Adrenal gland (tissue), 12 donors: ENCODE measurements around the gene BTN1A1. TPM values are rescaled to one million over a fixed set of nuclear protein-coding genes. Genes with fewer than 3 reads are reported as not detected.

Source experiments
- DNase-seq, 7 donors: peaks; one replicate each; pipeline ENCODE4 v3.0.0-alpha.2; 2019 to 2020
- H3K27ac ChIP-seq, 5 donors: fragments of 200-600 bp; sonication (generic) in 4 of 5; 1 replicate in 3 of 5; 2 replicates in 2 of 5; pipeline versions ENCODE4 v1.5.1 to v1.8.0; 2016 to 2020; ENCODE audit warnings: mild to moderate bottlenecking in 1 of 5
- H3K27me3 ChIP-seq: fragments of 200-600 bp; 2 replicates; pipeline ENCODE4 v1.8.0; 2021
- H3K36me3 ChIP-seq, 2 donors: fragments of 200-600 bp; replicated peaks in 1 of 2; 1 replicate in 1 of 2; 2 replicates in 1 of 2; pipeline versions ENCODE4 v1.5.1 to v1.8.0; 2018 to 2022
- H3K4me1 ChIP-seq, 2 donors: fragments of 200-600 bp; replicated peaks in 1 of 2; 1 replicate in 1 of 2; 2 replicates in 1 of 2; pipeline versions ENCODE4 v1.5.1 to v1.8.0; 2018 to 2021
- H3K4me3 ChIP-seq, 4 donors: fragments of 200-600 bp; sonication (generic) in 3 of 4; one replicate each; pipeline ENCODE4 v1.5.1; 2016 to 2018
- H3K9me3 ChIP-seq, 3 donors: fragments of 200-600 bp; sonication (generic) in 1 of 3; replicated peaks in 1 of 3; 1 replicate in 2 of 3; 2 replicates in 1 of 3; pipeline versions ENCODE4 v1.5.1 to v1.8.0; 2016 to 2021
- POLR2A ChIP-seq, 2 donors: fragments of 450-650 bp; IDR thresholded peaks; one replicate each; pipeline ENCODE4 v1.6.1; 2017; ENCODE audit warnings: antibody characterized with exemption in 2 of 2, mild to moderate bottlenecking in 2 of 2, moderate library complexity in 1 of 2
- WGBS, 4 donors: extraction: QIAGEN DNeasy Blood & Tissue Kit in 2 of 4; methylation state at CpG; one replicate each; pipeline versions ENCODE4 v1.1.5 to v1.1.7; 2013 to 2017; 5-methylcytosine and 5-hydroxymethylcytosine counted together
- intact Hi-C, 2 donors: fragments of 100-400 bp; cut with DNase I; formaldehyde crosslinking; loops; one replicate each; pipeline versions ENCODE4 v1.14.1 to v1.15.0; 2022 to 2023
- polyA plus RNA-seq, 3 donors: library from polyadenylated mRNA; stranded (reverse); fragments of 200-250 nt in 2 of 3; fragments of 350-450 nt in 1 of 3; fragmentation: Illumina TruSeq in 1 of 3; extraction: RNeasy Lipid Tissue Mini Kit (QIAGEN cat#74804) in 1 of 3; gene quantifications; one replicate each; pipeline ENCODE4 v1.2.3, GENCODE V29; 2013 to 2014
- total RNA-seq, 9 donors: library from RNA; depleted of rRNA in 4 of 9; stranded (reverse); fragments of >200 nt in 4 of 9; fragments of 120-200 nt in 1 of 9; fragmentation: NEBNext Ultra II Directional in 1 of 9; extraction: Animal tissue kit (Norgen Biotek cat#: 25700) in 1 of 9; gene quantifications; one replicate each; pipeline versions ENCODE4 v1.1.0 to v1.2.4, GENCODE V29; 2013 to 2023
- TF ChIP-seq, protein P1 (sequence below), 6 experiments: fragments of 450-650 bp in 4 of 6; fragments of 200-600 bp in 2 of 6; sonication (generic) in 1 of 6; IDR thresholded peaks; 1 replicate in 5 of 6; 2 replicates in 1 of 6; pipeline versions ENCODE4 v1.5.1 to v1.8.0; 2016 to 2021; ENCODE audit warnings: antibody characterized with exemption in 6 of 6, mild to moderate bottlenecking in 2 of 6, moderate library complexity in 1 of 6
- donor health status: healthy with polysubstance abuse.
- donor health status: Bipolar disorder and iron deficiency.
- donor health status: DM: yes; HTN: yes; CAD: no.
- donor health status: DM: no; HTN: no; CAD: no.
- donor health status: DM: no; HTN: no; CAD: no.
- donor health status: DM: yes; HTN: yes; CAD: no.

The BTN1A1 gene
- total and polyA plus RNA-seq, 12 donors: 0.28 TPM; not detected in 11

DNA sequence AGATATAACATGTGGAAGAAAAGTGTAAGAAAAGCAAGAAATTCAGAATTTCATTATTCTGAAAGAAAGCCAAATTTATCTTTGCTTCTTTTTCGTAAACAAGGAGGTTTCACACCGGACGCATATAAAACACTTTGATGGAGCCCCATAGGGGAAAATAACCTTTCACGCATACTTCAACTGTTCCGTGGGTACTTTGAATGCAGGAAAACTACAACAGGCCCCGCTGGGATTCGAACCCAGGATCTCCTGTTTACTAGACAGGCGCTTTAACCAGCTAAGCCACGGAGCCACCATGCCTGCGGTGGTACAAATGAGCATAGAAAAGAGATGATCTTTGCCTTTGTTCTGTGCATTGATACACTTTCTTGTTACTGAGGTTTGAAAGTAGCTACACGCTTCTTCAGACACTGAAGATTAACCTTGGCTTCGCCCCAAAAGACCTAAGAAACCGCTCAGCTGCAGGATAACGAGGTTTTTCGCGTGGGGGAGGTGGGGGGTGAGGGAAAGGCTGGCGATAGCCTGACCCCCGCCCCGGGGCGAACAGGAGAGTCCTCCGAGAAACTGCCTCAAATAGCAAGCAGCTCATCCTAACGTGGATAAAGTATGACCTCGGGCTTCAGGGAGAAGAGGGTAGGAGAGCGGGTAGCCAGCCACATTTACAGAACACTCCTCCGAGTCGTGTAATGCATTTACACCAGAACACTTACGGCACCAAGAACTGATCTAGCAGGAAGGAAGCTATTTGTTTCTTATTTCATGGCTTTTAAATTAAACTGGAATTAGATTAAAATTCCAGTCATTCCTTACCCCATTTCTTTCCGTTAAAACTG is 32.8 kb downstream of the BTN1A1 start:
- H3K27me3 ChIP-seq: no peaks in the 10 kb centered on the region
- no peak for TF ChIP-seq POLR2A (IDR thresholded peaks at IDR 0.05)
- TF ChIP-seq, protein P1, sequence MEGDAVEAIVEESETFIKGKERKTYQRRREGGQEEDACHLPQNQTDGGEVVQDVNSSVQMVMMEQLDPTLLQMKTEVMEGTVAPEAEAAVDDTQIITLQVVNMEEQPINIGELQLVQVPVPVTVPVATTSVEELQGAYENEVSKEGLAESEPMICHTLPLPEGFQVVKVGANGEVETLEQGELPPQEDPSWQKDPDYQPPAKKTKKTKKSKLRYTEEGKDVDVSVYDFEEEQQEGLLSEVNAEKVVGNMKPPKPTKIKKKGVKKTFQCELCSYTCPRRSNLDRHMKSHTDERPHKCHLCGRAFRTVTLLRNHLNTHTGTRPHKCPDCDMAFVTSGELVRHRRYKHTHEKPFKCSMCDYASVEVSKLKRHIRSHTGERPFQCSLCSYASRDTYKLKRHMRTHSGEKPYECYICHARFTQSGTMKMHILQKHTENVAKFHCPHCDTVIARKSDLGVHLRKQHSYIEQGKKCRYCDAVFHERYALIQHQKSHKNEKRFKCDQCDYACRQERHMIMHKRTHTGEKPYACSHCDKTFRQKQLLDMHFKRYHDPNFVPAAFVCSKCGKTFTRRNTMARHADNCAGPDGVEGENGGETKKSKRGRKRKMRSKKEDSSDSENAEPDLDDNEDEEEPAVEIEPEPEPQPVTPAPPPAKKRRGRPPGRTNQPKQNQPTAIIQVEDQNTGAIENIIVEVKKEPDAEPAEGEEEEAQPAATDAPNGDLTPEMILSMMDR (IDR thresholded peaks at IDR 0.05): no peak
- intact Hi-C loops: no loop called here
- H3K4me1 ChIP-seq: peaks cover 0 to 14% of the 10 kb centered on the region in 2 donors
- peak overlapping the region in 4 of 5 donors; percentile 14 to 81 (median 70) for H3K27ac ChIP-seq
- peak; percentile 82 to 99 (median 94) for DNase-seq
- no peaks in the 10 kb centered on the region for H3K36me3 ChIP-seq
- H3K9me3 ChIP-seq: no peaks in the 10 kb centered on the region
- H3K4me3 ChIP-seq: peak overlapping the region in 3 of 4 donors; percentile 49 to 67 (median 60)
- 0 to 1% (median 0%) methylated on average over 28 of the region's 28 CpGs for WGBS, 4 donors

DNA sequence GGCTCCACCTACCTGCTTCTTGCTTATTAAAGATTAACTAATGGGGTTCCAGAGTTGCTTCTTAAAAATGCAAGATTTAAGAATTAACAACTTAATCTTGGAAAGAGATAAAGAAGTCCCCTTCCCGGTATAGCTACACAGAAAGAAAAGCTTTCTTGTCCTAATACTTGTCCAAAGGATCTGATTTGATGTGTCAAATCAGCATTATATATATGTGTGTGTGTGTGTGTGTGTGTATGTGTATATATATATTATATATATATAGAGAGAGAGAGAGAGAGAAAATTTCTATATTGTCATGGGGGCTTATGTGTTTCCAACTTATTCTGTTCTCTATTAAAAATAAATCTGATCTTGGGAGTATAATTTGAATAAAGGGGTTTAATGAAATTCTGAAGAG is 33.4 kb downstream of the BTN1A1 start:
- intact Hi-C loops: no loop called here
- peaks cover 0 to 14% of the 10 kb centered on the region in 2 donors for H3K4me1 ChIP-seq
- H3K27ac ChIP-seq: peak overlapping the region in 3 of 5 donors; percentile 62 to 81 (median 77)
- no peak for DNase-seq
- H3K36me3 ChIP-seq: no peaks in the 10 kb centered on the region
- H3K9me3 ChIP-seq: no peaks in the 10 kb centered on the region
- no peaks in the 10 kb centered on the region for H3K27me3 ChIP-seq
- WGBS, 4 donors: 0 to 4% (median 0%) methylated on average over 1 of the region's 1 CpG
- no peak for TF ChIP-seq POLR2A (IDR thresholded peaks at IDR 0.05)
- TF ChIP-seq, protein P1 (IDR thresholded peaks at IDR 0.05): no peak
- peak overlapping the region in 2 of 4 donors; percentile 49 to 60 for H3K4me3 ChIP-seq

DNA sequence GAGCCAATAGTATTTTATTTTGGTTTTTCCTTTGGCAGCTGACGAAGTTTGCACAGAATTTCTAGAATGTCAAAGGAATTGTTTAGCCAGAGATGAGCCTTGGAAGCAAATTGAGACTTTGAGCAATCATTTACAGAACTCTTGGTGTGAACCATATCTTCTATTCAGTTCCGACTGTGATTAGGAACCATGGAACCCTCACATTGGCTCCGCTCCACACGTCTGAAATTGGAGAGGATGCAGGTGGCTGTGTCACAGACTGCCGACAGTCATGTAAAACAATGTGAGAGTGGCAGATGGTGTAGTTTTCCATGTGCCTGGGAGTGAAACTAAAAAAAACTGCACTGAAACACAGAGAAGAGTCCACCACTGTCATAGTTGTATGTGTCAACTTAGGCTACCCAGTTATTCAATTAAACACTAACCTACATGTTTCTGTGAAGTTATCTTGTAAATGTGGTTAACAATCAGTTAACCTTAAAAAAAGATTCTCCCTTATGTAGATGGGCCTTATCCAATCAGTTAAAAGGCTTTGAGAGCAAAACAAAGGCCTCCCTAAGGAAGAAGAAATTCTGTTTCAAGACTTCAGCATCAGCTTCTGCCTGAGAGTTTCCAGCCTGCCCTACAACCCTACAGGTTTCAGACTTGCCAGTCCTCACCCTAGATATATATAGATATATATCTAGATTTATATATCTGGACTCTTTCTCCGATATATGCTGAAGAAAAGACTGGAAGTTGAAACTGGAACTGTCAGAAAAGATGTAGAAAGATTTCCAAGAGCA is 34.8 kb downstream of the BTN1A1 start:
- H3K27ac ChIP-seq: no peak overlapping the region
- no peak for TF ChIP-seq POLR2A (IDR thresholded peaks at IDR 0.05)
- TF ChIP-seq, protein P1 (IDR thresholded peaks at IDR 0.05): no peak
- intact Hi-C loops: no loop called here

DNA sequence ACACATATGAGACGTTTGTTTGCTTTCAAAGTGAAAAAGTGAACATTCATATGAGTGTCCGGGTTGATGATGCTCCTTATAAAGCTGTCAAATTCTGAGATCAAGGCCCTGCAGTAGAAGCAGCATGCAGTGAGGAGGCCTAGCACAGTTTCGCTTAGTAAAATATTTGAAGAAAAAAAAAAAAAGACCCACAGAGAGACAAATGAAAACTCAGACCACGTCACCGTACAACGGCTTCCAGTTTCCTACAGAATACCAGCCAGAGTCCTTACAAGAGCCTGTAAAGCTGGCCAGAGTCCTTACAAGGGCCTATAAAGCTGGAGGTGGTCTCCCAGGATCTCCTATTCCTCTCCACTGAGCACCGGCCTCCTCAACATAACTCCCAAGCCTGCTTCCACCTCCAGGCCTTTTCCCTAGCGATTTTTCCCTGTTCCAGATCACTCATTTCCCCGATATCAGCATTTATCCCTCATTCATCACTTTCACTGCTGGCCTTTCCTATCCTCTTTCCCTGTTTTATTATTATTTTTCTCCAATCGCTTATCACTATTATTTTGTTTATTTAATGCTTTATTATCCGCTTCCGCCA is 36.6 kb downstream of the BTN1A1 start:
- Histone ChIP-seq H3K4me1 (peaks cover 0 to 27% of the 10 kb centered on the region in 2 donors), H3K27ac (peak overlapping the region; percentile 52 to 96 (median 89)), H3K27me3 (no peaks in the 10 kb centered on the region), H3K36me3 (no peaks in the 10 kb centered on the region), H3K9me3 (no peaks in the 10 kb centered on the region), H3K4me3 (peak overlapping the region in 3 of 4 donors; percentile 14 to 72 (median 68))
- WGBS, 4 donors: 6 to 12% (median 8%) methylated on average over 12 of the region's 12 CpGs
- intact Hi-C loops: no loop called here
- DNase-seq: peak in 6 of 7 donors; percentile 33 to 66 (median 37)
- TF ChIP-seq, protein P1 (IDR thresholded peaks at IDR 0.05): no peak

More for the DNA sequence above, 34.8 kb downstream of the BTN1A1 start:
- H3K27me3 ChIP-seq: no peaks in the 10 kb centered on the region
- H3K9me3 ChIP-seq: no peaks in the 10 kb centered on the region
- no peak overlapping the region for H3K4me3 ChIP-seq
- peaks cover 0 to 25% of the 10 kb centered on the region in 2 donors for H3K4me1 ChIP-seq
- 76 to 84% (median 80%) methylated on average over 6 of the region's 6 CpGs for WGBS, 4 donors
- no peaks in the 10 kb centered on the region for H3K36me3 ChIP-seq
- DNase-seq: no peak
